H1 (cell line): ENCODE data around the gene PTGES. TPM values are rescaled to one million over a fixed set of nuclear protein-coding genes. Genes with fewer than 3 reads are reported as not detected.

Source experiments
- BACH1 ChIP-seq: IDR thresholded peaks from 2 replicates; pipeline ENCODE4 v1.6.1; 2012; ENCODE audit warnings: low read length, improper control_type of control experiment
- CBX8 ChIP-seq: fragments of 300-800, 300-1000 bp; sonication (generic); IDR thresholded peaks from 2 replicates; pipeline ENCODE4 v1.7.1; 2016; ENCODE audit warnings: low read depth, low read length, borderline replicate concordance
- EGR1 ChIP-seq: IDR thresholded peaks from 2 replicates; pipeline ENCODE4 v1.6.1; 2011; ENCODE audit warnings: low read depth, low read length, borderline replicate concordance
- FOSL1 ChIP-seq: IDR thresholded peaks from 2 replicates; pipeline ENCODE4 v1.6.1; 2011; ENCODE audit warnings: mild to moderate bottlenecking, low read depth, low read length, moderate library complexity; ENCODE audit not compliant: insufficient read depth
- JUND ChIP-seq: IDR thresholded peaks from 2 replicates; pipeline ENCODE4 v1.6.1; 2011; ENCODE audit warnings: mild to moderate bottlenecking, improper control_type of control experiment, low read length
- KDM1A ChIP-seq: fragments of 200-600, 300-600 bp; sonication (generic); IDR thresholded peaks from 2 replicates; pipeline ENCODE4 v1.7.1; 2016; ENCODE audit warnings: mild to moderate bottlenecking, low read length, borderline replicate concordance
- PHF8 ChIP-seq: fragments of 200-600 bp; sonication (generic); conservative IDR thresholded peaks from 2 replicates; pipeline ENCODE4 v1.7.1; 2012; ENCODE audit warnings: low read depth, mild to moderate bottlenecking, inconsistent platforms, low read length, moderate library complexity
- SP4 ChIP-seq: IDR thresholded peaks from 2 replicates; pipeline ENCODE4 v1.6.1; 2012; ENCODE audit warnings: low read length, inconsistent platforms
- SRF ChIP-seq: IDR thresholded peaks from 2 replicates; pipeline ENCODE4 v1.6.1; 2011; ENCODE audit warnings: mild to moderate bottlenecking, low read depth, low read length, moderate library complexity
- TAF7 ChIP-seq: optimal IDR thresholded peaks from 2 replicates; pipeline ENCODE3; 2011; ENCODE audit warnings: low read depth, mild to moderate bottlenecking, inconsistent platforms, low read length, moderate library complexity, borderline replicate concordance
- USF2 ChIP-seq: IDR thresholded peaks from 2 replicates; pipeline ENCODE4 v1.6.1; 2011; ENCODE audit warnings: low read length, improper control_type of control experiment
- YY1 ChIP-seq: IDR thresholded peaks from 2 replicates; pipeline ENCODE4 v1.6.1; 2011; ENCODE audit warnings: low read depth, mild to moderate bottlenecking, low read length
- polyA plus RNA-seq, 7 experiments: library from polyadenylated mRNA; depleted of rRNA in 3 of 7; stranded (reverse) in 5 of 7; unstranded in 2 of 7; fragments of >200 nt in 5 of 7; fragments of 200-250 nt in 2 of 7; gene quantifications; 1 replicate in 5 of 7; 2 replicates in 1 of 7; 4 replicates in 1 of 7; pipeline versions ENCODE4 v1.2.1 to v1.2.3, GENCODE V29; 2011 to 2013; ENCODE audit warnings: missing spikeins in 2 of 7, mixed read lengths in 2 of 7
- total RNA-seq: library from RNA; stranded (reverse); fragmentation: NEBNext Ultra II Directional; extraction: Animal tissue kit (Norgen Biotek cat#: 25700); gene quantifications from 2 replicates; pipeline ENCODE4 v1.2.1, GENCODE V29; 2021

PTGES gene
- total and polyA plus RNA-seq, 2 of the 8 experiments (the other 6 are each of a cell fraction or from before 2014, with no cell fraction given), result 3.2 to 5.1 TPM

DNA sequence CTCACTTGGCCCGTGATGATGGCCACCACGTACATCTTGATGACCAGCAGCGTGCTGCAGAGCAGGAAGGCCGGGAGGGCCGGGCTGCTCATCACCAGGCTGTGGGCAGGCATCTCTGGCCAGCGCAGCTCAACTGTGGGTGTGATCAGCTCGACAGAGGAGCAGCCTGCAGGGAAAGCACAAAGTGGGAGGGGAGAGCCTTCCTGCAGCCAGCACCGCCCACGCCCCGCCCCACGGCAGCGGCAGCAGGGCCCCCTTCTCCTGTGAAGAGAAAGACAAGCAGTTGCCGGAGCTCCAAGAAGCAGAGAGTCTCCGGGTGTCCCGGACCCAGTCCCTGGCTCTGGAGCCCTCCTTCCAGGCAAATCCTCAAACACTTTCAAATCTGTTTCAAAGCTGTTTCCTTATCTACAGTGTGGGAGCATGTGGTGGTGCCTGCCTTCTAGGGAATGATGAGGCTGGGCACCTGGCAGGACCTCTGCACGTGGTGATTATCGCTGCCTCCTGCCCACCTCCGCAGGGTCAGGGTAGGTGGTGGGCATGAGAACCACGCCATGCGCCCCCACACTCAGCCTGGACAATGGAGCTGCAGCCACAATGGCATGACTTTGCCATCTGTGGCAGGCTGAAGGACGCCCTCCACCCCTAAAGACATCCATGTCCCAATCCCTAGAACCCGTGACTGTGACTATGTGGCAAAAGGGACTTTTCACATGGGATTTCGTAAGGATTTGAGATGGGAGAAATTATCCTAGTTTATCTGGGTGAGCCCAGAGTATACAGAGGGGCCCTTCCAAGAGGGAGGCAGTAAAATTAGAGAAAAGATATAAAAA lies at the start of gene PTGES (continued):
- no peak for TF ChIP-seq EGR1
- TF ChIP-seq SP4, result no peak
- no peak for TF ChIP-seq TAF7
- TF ChIP-seq SRF, result no peak
- TF ChIP-seq JUND, result no peak
- no peak for TF ChIP-seq YY1
- no peak for TF ChIP-seq KDM1A
- no peak for TF ChIP-seq CBX8
- TF ChIP-seq PHF8, result no peak
- TF ChIP-seq BACH1, result no peak
- no peak for TF ChIP-seq FOSL1
- TF ChIP-seq USF2, result no peak
